RCC 7860 (cell line): ENCODE measurements around the gene NPFFR2.
"Not testable (repeated sequence)": the region's sequence is repeated elsewhere in the genome, so short reads cannot be mapped to it uniquely, and the experiment has no call there.

Experiments used
- DNase-seq: peaks from one replicate; pipeline ENCODE4 v3.0.0-alpha.2; 2015; ENCODE audit warnings: low spot score
- FAIRE-seq: peaks from 2 replicates; lab custom pipeline; 2012; peaks lifted over from hg19 to GRCh38; lab: Jason Lieb, UNC

NPFFR2 gene

DNA sequence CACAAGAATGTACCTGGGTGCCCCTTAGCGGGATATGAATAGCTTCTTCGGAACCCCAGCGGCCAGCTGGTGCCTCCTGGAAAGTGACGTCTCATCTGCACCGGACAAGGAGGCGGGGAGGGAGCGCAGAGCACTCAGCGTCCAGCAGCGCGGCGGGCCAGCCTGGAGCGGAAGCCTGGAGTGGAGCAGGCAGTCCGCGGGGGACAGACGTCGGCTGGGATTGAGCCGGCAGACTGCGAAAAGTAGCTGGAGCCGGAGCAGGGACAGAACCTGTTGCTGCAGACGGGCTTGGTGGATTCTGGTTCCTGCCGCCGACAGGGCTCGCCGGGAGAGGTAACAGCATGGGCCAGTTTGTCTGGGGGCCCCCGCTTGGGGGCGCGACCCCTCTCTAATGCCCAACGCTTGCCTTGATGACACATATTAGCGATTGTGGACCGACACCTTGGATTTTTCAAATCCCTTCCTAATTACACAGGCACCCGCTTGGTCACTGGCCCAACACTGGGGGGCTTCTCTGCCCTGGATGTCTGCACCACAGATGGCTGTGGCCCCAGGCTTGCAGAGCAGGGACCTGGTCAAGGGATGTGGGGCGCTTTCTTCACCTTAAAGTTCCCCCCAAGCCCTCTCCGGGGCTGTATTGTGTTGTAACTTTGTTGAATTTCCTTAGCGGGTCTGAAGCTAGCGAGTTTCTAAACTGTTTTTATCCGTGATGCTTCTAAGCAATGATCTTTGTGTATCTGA is at the start of gene NPFFR2:
Gene NPFFR2 (plus strand): TSS at position 133 of the 741 bp plus-strand sequence. CDS start 96,592 bp downstream, outside the sequence.
- DNase-seq: no peak

DNA sequence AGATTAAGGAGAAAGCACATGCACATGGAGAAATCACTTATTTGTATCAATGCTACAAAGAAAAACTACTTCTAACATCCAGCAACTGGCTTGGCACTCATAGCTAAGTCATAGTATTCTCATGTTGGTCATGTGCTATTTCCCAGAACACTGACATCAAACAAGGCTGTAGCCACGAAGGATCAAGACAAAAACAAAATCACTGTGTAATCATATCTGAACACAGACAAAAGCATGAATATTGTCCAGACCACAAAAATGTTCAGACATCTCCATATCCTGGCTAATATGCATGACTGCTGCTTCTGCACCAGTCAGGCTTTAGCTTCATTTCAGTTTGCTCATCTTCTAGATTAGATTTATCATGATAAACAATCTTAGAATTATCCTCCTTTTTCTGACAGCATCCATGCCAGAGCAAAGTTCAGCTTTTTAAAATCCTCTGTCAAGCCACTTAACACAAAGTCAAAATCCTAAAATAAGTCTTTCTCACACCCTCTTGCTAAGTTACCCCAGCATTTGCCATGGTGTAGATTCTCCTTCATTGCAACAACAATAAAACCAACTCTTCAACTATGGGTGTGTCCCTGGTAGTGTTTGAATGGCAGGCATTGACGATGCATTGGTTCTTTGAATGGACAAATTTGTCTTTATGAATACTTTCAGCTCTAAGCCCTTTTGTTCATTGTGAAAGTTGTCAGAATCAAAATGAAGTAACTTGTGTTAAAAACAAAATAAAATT is 39.1 kb upstream of the NPFFR2 start:
- DNase-seq: peak; percentile 5
- no peak for FAIRE-seq

More for the DNA sequence above, at the start of gene NPFFR2:
- no peak for FAIRE-seq

DNA sequence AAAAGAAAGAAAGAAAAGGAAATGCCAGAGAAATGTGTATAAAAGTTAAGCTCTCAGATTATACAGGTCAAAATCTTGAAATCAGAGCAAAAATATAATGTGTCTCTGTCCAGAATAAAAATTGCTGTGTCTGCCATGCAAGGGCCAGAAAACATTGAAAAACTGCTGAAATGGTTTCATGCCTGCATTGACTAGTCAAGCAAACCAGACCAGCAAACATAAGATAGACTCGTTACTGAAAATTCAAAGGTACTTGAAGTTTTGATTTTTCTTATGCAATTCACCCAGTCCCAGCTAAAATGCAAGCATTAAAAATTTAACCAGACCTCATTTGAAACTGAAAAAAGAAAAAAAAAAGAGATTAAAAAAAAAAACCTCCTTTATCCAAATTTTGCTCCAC is 37.2 kb upstream of the NPFFR2 start:
- DNase-seq (no peak), FAIRE-seq (no peak)

DNA sequence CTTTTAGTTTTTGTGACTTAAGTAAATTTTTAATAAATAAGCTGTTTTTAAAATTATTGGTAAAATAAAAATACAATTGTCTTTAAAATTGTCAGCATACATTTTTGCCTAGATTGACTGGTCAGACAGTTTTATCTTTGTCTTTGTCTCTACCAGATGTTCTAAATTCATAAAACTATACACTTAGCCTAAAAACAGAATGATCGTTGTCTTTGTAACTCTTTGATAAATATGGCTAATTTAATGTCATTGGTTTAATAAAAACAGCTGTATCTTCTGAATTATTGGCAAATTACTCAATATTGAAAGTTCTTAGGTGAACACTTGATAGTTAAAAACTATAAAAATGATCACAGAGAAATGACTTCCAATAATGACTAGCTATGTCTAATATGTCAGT is 36.5 kb upstream of the NPFFR2 start:
- DNase-seq (no peak), FAIRE-seq (no peak)

DNA sequence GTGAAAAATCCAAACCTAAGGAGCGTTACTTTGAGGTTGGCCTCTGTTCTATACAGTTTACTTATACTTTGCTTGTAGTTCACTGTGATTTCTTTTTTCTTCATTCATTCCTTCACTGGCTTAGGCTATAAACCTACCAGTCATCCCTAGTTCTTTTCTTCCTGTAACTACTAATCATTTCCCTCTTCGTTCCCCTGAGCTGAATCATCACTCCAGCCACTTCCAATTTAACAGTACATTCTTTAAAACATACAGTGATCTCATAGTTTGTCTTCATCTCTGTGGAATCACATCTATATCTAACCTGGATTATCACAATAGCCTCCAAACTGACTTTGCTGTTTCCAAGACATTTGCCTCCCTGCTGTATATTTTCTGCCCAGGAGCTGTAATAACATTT is 25.2 kb upstream of the NPFFR2 start:
- FAIRE-seq (peak; percentile 94), DNase-seq (peak; percentile 88)

DNA sequence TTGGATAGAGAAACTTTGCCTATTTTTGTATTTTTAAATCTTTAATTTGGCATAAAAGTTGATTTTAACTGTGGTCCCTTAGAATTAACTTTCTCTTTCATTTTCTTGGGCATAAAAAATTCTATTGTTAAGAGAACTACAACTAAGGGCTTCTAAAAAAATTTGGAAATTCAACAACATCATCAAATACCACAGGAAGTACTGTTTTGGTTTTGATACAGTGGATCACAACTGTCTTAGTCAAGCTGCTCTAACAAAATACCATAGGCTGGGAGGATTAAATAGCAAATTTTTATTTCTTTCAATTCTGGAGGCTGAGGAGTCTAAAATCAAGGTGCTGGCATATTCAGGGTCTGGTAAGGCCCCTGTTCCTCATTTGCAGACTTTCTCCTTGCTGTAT is 19.9 kb upstream of the NPFFR2 start:
- FAIRE-seq: no peak
- no peak for DNase-seq

DNA sequence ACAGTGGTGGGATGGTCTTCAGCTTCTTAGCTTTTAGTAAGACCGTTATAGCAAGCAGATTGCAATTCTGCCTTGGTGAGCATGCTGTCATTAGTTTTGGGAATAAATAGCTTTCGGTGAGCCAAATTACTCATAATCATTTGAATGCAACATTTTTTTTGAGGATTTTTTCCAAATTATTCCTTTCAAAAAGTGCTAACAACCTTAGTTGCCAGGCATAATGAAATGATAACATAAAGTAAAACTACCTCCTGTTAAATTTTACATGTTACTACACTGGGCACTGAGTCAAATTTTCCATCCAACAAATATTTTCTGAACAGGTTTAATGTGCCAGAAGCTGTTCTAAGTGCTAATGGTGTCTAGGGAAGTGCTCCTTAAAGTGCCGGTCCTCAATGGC is 15.8 kb upstream of the NPFFR2 start:
- DNase-seq (no peak), FAIRE-seq (no peak)

DNA sequence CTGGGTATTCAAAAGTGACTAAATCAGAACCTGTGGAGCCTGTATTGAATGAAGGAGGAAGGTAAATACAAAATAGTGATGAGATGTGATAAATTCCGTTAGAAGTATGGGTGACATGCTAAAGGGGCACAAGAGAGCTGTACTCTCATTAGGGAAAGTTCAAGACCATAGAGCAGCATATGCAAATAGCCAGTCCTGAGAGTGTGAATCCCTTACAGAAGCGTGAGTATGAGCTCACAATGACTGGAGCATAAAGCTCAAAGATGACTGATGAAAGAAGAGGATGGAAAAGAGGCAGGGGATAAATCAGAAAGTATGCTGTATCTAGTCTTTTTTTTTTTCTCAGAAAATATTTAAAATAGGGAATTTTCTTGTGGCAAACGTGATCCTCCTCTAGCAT is 12.1 kb upstream of the NPFFR2 start:
- no peak for FAIRE-seq
- no peak for DNase-seq

DNA sequence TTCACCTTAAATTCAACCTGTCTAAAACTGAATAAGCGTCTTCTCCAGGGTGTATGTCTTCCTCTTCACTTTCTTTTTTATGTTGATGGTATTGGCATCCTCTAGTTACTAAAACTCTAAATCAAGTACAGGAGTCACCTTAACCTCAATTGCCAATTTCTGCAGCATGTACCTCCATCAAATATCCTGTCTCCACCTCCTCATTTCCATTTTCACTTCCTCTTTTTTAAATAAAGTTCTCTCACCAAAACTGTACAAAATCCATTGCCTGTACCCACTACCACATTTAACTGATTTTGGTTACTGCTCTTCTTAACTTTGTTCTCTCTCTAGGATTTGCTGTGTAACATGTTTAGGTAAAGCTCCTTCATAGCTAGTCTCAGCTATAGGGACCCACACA is 9.2 kb upstream of the NPFFR2 start:
- DNase-seq (no peak), FAIRE-seq (no peak)

DNA sequence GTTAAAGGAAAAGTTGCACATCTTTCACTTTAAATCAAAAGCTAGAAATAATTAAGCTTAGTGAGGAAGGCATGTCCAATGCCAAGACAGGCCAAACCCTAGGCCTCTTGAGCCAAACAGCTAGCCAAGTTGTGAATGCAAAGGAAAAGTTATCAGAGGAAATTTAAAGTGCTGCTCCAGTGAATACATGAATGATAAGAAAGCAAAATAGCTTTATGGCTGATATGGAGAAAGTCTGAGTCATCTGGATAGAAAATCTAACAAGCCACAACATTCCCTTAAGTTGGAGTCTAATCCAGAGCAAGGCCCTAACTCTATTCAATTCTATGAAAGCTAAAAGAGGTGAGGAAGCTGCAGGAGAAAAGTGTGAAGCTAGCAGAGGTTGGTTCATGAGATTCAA is 23.8 kb downstream of the NPFFR2 start:
- DNase-seq (no peak), FAIRE-seq (no peak)

DNA sequence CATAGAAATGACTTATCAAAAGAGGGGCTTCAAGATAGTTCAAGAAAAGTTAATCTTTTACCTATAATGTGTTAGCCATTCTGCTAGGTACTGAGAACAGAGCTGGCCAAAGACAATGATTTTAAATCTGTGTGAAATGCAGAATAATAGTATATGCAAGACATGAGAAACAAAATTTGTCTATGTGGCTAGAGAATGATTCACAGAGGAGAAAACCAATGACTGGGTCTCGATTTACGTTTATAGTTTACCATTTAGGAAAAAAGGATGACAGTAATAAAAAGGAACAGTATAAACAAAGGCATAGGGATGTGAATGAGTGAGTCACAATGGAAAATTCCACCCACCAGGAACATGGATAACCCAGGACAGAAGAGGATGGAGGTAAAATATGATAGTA is 31.9 kb downstream of the NPFFR2 start:
- DNase-seq (peak; percentile 36), FAIRE-seq (peak; percentile 75)

DNA sequence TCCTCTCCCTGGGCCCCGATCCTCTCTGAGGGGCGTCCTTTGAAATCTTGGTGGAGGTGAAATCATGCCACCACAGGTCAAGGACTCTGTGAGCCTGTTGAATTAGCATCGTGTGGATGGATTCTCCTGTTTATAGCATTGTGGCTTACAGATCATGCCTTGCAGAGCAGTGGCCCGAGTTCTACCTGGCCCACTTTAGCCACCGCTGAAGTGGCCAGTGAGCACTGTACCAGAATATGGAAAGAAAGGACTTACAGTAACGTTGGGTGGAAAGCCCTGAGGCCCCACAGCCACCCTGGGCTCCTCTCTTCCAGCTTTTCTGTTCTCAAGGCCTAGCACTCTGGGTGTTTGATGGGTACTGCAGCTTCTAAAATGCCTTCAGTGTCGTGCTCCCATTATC is 35.3 kb downstream of the NPFFR2 start:
- DNase-seq (no peak), FAIRE-seq (no peak)

DNA sequence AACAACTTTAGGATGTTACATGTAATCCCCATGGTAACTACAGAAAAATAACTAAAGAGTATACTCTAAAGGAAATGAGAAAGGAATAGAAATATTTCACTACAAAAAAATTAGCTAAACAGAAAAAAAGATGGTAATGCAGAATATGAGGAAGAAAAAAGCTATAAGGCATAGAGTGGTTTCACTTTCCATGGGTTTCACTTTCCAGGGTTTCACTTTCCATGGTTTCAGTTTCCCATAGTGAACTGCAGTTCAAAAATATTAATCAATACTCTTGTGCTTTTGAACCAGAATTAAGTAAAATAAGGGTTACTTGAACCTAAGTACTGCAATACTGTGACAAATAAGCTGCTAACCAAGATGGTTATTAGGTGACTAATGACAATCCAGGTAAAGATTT is 42.0 kb downstream of the NPFFR2 start:
- no peak for FAIRE-seq

DNA sequence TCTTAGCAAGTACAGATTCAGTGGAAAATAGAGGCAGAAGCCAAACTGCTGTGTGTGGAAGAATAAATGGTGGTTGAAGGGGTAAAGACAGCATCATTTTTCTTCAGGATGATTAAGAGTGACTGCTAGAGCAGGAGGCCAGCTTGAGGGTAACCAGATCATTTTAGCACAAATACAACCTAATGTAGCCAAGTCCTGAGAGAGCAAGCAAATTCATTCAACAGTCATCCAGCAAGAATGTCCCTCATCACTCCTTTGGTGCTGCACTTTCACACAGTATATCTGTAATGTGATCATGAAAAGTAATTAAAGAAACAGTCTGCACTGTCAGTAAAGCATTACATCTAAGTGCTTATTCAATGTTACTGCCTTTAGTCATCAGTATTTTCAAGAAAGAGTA is 44.8 kb downstream of the NPFFR2 start:
- DNase-seq (peak; percentile 83), FAIRE-seq (peak; percentile 90)

More for the DNA sequence above, 42.0 kb downstream of the NPFFR2 start:
- DNase-seq: no peak

DNA sequence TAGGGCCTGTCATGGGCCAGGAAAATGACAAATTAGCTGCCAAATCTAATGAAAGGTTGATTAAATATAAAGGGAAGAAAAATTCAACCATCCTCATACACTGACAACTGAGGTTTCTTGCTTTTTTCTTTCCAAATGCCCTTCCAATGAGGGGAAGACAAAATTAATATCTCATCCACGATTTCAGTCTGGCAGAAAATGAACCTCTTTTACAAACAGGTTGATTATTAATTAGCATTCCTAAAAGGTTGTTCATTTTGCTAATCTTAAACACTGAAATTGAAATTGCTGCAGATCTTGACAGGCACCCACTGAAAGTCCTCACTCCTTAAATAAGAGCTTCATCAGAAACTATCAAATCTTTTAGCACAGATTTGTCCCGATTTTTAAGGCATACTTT is 45.5 kb downstream of the NPFFR2 start:
- FAIRE-seq (peak; percentile 30), DNase-seq (no peak)

DNA sequence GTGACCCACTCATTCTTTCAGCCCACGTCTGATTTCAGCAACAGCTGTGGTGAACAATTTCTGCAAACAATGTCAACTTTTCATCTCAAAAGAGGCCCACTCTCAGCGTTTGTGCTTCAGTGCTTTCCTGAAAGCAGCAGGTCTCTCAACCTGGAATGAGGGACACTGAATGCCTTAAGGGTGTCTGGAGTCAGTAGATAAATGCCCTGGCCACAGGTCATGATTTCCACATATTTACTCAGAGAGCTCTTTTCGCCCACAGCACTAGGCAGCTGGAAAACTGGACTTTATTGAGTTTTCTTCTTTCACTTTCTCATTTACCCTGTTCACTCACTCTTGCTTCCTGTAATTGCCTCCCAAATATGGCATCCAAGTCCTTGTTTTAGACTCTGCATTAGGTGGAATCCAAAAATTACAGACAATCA is 52.8 kb downstream of the NPFFR2 start:
- peak; percentile 26 for DNase-seq
- no peak for FAIRE-seq

DNA sequence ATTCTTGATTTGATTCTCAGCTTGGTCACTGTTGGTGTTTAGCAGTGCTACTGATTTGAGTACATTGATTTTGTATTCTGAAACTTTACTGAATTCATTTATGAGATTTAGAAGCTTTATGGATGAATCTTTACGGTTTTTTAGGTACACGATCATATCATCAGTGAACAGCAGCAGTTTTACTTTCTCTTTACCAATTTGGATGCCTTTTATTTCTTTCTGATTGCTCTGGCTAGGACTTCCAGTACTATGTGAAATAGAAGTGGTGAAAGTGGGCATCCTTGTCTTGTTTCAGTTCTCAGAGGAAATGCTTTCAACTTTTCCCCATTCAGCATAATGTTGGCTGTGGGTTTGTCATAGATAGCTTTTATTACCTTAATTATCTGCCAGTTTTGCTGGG is 58.8 kb downstream of the NPFFR2 start:
- not testable (repeated sequence) for DNase-seq, FAIRE-seq

DNA sequence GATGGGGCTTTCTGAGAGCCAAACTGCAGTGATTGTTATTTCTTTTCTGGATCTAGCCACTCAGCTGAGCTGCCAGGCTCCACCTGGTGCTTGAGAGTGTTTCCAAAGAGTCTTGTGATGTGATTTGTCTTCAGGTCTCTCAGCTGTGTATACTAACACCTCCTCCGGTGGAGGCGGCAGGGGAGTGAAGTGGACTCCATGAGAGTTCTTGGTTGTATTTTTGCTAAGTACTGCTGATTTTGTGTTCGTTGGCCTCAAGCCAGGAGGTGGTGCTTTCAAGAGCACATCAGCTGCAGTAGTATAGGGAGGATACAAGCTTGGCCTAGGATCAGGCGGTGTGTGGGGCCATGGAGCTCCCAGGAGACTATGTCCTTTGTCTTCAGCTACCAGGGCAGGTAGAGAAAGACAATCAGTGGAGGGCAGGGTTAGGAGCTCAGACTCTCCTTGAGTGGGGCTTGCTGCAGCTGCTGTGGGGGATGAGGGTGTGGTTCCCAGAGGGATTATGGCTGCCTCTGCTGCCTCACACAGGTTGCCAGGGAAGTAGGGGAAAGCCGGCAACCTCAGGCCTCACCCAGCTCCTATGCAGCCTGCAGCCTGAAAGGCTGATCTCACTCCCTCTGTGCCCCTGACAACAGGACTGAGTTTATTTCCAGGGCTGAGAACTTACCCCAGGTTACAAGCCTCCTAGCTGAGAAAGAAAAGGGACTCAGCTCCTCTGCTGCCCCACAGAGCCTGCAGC is 62.4 kb downstream of the NPFFR2 start:
- DNase-seq (no peak), FAIRE-seq (no peak)

DNA sequence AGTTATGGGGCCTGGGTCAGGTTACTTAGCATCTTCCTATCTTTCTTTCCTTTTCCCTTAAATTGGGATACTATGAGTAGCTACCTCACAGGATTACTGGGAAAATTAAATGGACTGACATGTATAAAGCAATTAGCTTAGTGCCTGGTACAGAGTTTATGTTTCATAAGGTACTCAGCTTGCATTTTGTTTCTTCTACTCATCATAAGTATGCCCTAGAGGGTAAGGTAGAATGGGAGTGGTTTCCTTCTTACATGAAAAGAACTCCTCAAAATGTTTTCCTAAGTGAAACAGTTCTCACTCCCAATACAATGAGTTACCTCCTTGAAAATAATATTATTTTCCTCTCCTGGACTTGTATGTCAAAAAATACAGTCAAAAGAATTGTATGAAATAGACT is 75.7 kb downstream of the NPFFR2 start:
- no peak for DNase-seq
- FAIRE-seq: no peak

DNA sequence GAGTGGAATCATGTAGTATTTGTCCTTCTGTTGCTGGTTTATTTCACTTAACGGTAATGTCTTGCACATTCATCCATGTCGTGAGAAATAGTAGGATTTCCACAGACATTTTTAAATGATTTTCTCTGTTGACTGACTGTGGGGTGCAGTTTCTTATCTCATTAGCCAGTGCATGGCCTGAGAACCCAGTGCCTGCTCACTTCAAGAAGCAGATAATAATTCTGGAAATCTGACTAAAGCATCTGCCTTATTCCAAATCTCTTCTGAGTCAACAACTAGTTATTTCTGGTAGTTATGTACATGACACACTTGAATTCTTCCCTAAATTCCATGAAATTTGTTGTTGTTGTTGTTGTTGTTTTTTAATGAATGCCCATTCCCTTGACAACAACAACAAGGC is 77.6 kb downstream of the NPFFR2 start:
- DNase-seq (no peak), FAIRE-seq (no peak)

DNA sequence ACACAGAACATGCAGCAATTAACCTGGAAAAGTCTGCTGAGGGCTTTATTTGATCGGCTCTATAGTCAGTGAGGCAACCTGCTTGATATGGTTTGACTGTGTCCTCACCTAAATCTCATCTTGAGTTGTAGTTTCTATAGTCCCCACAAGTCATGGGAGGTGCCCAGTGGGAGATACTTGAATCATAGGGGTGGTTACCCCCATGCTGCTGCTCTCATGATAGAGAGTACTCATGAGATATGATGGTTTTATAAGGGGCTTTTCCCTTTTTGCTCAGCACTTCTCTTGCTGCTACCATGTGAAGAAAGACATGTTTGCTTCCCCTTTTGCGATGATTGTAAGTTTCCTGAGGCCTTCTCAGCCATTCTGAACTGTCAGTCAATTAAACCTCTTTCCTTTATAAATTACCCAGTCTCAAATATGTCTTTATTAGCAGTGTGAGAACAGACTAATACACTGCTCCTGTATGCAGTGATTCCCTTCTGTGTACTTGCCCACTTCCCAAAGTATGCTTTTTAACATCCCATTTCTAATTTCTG is 78.2 kb downstream of the NPFFR2 start:
- DNase-seq (no peak), FAIRE-seq (no peak)
